GM19099 (cell line): ENCODE results near the gene SERTAD1.
A peak's percentile ranks its signal among the peaks of the same experiment; 100 is the strongest.

Source experiments
- POLR2A ChIP-seq: IDR thresholded peaks from 3 replicates; pipeline ENCODE4 v1.6.1; 2011; ENCODE audit warnings: low read depth; ENCODE audit not compliant: insufficient read length; ENCODE audit errors: extremely low read depth

SERTAD1 gene

GRCh38 chr19:40458597-40458974 is 32.8 kb upstream of the SERTAD1 start:
- TF ChIP-seq POLR2A: no peak

DNA sequence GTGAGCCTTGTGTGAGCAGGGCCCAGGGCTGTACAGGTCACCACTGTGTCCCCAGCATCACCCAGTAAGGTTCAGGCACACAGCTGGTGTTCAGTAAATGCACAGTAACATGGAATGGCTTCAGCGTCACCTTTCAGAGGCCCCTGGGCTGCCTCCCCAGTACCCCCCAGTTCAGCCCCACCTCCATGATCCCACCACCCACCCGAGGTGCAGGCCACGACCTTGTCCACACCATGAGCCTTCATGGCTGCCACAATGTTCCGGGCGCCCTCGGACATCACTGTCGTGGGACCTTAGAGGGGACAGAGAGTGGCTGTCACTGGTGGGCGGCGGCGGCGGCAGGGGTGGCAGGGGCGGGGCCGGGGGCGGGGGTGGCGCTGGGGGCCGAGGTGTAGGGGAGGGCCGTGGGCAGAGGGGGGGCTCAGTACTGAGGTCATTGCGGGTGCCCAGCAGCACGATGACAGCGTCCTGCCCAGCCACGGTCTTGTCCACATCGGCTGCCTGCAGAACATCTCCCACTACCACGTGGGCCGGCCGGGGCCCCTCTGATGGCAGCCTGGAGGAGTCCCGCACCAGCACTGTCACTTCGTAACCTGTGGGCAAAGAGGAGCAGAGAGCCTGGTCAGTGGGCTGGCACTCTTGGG is 32.3 kb upstream of the SERTAD1 start:
- TF ChIP-seq POLR2A: no peak

DNA sequence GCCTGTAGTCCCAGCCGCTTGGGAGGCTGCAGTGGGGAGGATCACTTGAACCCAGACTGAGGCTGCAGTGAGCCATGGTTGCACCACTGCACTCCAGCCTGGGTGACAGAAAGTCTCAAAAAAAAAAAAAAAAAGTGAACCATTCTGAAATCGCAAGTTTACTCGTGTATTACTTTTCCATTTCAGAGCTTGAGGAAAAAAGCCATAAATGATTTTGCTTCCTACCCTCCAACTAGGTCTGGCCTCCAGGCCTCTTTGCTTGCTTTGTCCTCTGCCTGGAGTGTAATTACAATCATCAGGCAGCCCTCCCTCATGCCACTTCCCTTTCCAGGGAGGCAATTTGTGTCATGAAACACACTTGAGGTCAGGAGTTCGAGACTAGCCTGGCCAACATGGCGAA is 31.3 kb upstream of the SERTAD1 start:
- TF ChIP-seq POLR2A: no peak

DNA sequence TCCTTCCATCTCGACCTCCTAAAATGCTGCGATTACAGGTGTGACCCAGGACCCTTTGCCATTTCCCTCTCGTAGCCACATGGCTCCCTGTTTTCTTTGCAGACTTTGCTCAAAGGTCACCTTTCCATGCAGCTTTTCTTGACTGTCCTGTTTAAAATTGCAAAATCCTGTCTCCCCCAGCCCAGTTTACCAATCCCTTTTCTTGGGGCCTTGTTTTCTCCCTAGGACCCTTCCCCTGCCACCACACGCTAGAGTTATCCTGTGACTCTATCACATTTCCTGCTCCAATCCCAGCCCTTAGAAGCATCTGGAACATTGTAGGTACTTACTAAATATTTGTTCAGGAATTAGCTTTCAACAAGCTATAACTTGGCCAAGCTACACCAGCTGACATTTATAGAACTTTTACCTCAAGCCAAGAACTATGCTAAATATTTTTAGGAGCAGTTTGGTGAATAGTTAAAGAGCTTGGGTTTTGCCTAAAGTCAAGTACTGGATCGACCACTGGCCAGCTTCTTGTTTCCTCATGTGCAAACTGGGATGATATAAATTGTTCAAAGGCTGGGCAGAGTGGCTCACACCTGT is 27.5 kb upstream of the SERTAD1 start:
- no peak for TF ChIP-seq POLR2A

GRCh38 chr19:40452016-40452415 is 26.2 kb upstream of the SERTAD1 start:
- TF ChIP-seq POLR2A: no peak

DNA sequence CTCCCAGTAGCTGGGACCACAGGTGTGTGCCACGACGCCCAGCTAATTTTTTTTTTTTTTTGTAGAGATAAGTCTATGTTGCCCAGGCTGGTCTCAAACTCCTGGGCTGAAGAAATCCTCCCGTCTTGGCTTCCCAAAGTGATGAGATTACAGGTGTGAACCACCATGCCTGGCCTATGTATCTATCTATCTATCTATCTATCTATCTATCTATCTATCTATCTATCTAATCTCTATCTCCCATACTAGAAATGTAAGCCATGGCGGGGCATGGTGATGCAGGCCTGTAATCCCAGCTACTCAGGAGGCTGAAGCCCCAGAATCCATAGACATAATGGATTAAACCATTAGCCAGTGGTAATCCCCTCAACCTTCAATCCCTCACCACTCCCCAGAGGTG is 24.9 kb upstream of the SERTAD1 start:
- TF ChIP-seq POLR2A: no peak

DNA sequence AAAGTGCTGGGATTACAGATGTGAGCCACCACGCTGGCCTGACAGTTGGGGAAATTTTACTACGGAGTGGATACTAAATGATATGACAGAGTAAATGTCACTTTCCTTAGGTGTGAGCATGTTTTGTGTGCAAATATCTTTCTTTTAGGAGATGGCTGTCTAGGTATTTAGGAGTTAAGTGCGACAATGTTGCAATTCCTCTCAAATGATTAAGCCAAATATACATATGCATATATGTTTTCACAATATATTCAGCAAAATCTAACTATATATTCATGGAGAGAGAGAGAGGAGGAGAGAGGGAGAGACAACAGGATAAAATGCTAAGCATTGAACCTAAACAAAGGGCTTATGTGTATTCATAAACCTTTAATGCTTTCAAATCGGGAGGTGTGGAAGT is 23.7 kb upstream of the SERTAD1 start:
- no peak for TF ChIP-seq POLR2A

GRCh38 chr19:40446263-40446784 is 20.5 kb upstream of the SERTAD1 start:
- no peak for TF ChIP-seq POLR2A

DNA sequence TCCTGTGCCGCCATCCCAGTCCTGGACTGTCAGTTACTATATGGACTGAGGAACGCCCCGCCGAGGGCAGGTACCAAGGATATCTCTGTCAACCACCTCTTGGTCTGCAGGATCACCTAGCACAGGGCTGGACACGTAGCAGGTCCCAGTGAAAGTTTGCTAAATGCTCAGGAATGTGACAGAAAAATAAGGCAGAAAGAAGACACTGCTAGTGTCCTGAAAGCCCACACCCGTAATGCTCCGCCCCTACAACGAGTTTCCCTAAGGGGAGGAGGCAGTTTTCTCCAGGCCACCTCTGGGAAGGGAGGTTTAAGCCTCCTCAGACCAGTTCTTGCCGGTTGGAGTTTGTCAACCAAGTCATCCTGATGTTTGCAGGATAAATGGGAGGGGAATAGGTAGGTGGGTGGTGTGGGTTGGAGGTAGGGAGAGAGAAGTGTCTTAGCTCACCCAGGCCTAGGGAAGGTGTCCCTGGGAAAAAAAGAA is 20.0 kb upstream of the SERTAD1 start:
- TF ChIP-seq POLR2A: no peak

- TF ChIP-seq POLR2A: no peak
Measured at GRCh38 chr19:40444825-40445312, 19.1 kb upstream of the SERTAD1 start.

GRCh38 chr19:40444000-40444824 is 18.4 kb upstream of the SERTAD1 start, which contains the start of gene SERTAD3:
TSS of gene SERTAD3 (minus strand) at chr19:40444335. CDS start at chr19:40442080, 2,255 bp downstream.
- TF ChIP-seq POLR2A: peak; percentile 86

DNA sequence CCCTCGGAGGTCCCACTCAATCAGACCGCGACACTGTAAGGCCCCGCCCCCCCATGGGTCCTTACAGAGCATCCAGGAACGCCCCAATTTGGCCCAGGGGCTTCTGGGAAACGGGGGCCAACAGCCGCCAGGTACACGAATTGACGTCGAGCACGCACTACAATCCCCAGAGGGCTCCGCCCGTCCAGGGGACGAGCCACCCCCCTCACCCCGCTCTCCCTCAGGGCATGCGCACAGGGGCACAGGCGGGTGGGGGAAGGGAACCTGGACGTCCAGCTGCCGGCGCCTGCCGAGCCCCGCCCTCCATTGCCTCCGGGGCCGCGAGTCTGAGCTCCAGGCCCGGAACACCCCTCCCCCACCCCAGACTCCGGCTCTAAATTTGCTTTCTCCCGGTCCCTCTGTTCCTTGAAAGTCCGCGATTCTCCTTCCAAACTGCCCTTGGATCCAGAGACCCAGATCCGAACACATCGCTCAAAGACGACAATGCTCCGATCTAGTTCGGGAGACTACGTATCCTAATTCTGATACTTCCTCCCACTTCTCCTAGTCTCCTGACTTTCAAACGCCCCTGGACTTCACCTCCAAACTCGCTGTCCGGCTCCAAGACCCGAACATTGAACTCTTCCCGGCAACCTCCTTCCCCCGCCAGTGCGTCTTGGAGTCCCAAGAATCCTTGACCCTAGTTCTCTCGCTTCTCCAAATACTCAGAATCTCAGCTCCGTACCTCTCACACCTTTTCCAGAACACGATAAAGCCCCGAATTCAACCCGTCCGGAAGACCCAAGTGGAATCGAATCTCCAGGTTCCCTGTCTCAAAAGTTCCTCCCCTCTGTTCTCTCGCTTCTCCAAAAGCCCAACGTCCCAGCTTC is 17.6 kb upstream of the SERTAD1 start:
- TF ChIP-seq POLR2A: no peak

GRCh38 chr19:40442328-40443130 is 16.7 kb upstream of the SERTAD1 start:
- peak; percentile 44 for TF ChIP-seq POLR2A

DNA sequence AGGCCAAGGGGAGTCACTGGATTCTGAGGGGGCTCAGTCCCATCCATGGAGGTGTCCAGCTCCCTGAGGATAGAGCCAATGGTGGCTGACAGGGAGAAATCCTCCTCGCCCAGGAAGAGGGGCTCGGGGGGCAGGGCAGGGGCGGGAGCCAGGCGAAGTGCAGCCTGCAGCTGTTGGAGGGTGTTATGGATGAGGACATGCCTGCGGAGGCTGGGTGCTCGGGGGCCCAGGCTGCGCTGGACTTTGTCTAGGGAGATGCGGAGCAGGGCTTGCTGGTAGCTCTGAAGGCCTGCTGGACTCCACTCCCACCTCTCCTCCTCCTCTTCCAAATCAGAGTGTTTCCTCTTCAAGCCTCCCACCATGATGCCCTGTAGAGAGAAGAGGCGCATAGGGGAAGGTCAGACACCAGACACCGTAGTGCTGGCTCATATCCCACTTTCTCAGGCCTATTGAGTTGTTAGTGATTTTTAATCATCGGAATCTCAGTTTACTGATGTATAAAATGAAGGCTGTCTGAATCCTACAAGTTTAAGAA is 16.0 kb upstream of the SERTAD1 start:
- TF ChIP-seq POLR2A: no peak

- TF ChIP-seq POLR2A: no peak
Measured at GRCh38 chr19:40438284-40438683, 12.5 kb upstream of the SERTAD1 start.
